ENCODE measurements around the gene INTS3.

INTS3 gene

DNA sequence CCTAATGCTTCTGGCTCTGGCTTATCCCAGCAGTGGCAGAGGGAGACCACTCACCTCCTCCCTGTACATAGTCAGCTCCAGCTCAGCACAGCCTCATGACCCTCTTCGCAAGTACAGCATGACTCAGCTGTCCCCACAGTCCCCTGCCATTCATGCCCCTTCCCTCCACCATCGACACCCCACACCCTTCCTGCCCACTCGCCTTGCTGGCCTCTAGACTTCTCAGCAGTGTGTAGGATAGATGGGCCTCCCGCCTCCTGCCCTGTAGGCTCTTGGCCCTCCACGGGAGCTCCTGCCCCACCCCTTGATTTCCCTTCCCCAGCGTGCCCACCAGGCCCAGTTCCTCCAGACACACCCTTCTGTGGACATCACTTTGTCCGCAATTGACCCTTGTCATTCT is 39.6 kb upstream of the INTS3 start:
- 0 out of 2 replicates have a peak, but pooled peaks cover 3% of the 10 kb centered on the region for H3K36me3 ChIP-seq (ENCODE audit: control insufficient read depth, insufficient read depth, low read length)
- no peaks in the 10 kb centered on the region for H3K4me1 ChIP-seq (ENCODE audit: control insufficient read depth, insufficient read depth, low read length)

GRCh38 chr1:153688736-153689328 is 39.0 kb upstream of the INTS3 start:
- Histone ChIP-seq H3K9me3 (ENCODE audit: control insufficient read depth, insufficient read depth, low read length) (no peaks in the 10 kb centered on the region), H3K4me3 (ENCODE audit: low read depth, low read length) (no peak overlapping the region), H3K9ac (ENCODE audit: low read depth, low read length) (no peak overlapping the region), H3K27me3 (ENCODE audit: control insufficient read depth, insufficient read depth, low read length) (no peaks in the 10 kb centered on the region), H3K36me3 (ENCODE audit: control insufficient read depth, insufficient read depth, low read length) (0 out of 2 replicates have a peak, but pooled peaks cover 3% of the 10 kb centered on the region), H3K27ac (ENCODE audit: low read depth, low read length) (no peak overlapping the region), H3K4me1 (ENCODE audit: control insufficient read depth, insufficient read depth, low read length) (no peaks in the 10 kb centered on the region)

More for the DNA sequence above, 39.6 kb upstream of the INTS3 start:
- Histone ChIP-seq H3K9ac (ENCODE audit: low read depth, low read length) (no peak overlapping the region), H3K27me3 (ENCODE audit: control insufficient read depth, insufficient read depth, low read length) (no peaks in the 10 kb centered on the region), H3K4me3 (ENCODE audit: low read depth, low read length) (no peak overlapping the region), H3K9me3 (ENCODE audit: control insufficient read depth, insufficient read depth, low read length) (no peaks in the 10 kb centered on the region), H3K27ac (ENCODE audit: low read depth, low read length) (no peak overlapping the region)

DNA sequence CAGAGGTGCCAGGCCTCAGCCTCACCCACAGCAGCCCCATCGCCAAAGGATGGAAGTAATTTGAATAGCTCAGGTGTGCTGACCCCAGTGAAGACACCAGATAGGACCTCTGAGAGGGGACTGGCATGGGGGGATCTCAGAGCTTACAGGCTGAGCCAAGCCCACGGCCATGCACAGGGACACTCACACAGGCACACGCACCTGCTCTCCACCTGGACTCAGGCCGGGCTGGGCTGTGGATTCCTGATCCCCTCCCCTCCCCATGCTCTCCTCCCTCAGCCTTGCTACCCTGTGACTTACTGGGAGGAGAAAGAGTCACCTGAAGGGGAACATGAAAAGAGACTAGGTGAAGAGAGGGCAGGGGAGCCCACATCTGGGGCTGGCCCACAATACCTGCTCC is 34.4 kb upstream of the INTS3 start:
- H3K4me3 ChIP-seq (ENCODE audit: low read depth, low read length): no peak overlapping the region
- H3K36me3 ChIP-seq (ENCODE audit: control insufficient read depth, insufficient read depth, low read length): no peaks in the 10 kb centered on the region
- H3K27me3 ChIP-seq (ENCODE audit: control insufficient read depth, insufficient read depth, low read length): no peaks in the 10 kb centered on the region
- H3K4me1 ChIP-seq (ENCODE audit: control insufficient read depth, insufficient read depth, low read length): peaks cover 18% of the 10 kb centered on the region
- H3K9ac ChIP-seq (ENCODE audit: low read depth, low read length): no peak overlapping the region
- no peaks in the 10 kb centered on the region for H3K9me3 ChIP-seq (ENCODE audit: control insufficient read depth, insufficient read depth, low read length)
- H3K27ac ChIP-seq (ENCODE audit: low read depth, low read length): no peak overlapping the region

- H3K27ac ChIP-seq (ENCODE audit: low read depth, low read length): peak overlapping the region; percentile 78
These were observed 31.1 kb upstream of the INTS3 start for GRCh38 chr1:153696741-153697140.

DNA sequence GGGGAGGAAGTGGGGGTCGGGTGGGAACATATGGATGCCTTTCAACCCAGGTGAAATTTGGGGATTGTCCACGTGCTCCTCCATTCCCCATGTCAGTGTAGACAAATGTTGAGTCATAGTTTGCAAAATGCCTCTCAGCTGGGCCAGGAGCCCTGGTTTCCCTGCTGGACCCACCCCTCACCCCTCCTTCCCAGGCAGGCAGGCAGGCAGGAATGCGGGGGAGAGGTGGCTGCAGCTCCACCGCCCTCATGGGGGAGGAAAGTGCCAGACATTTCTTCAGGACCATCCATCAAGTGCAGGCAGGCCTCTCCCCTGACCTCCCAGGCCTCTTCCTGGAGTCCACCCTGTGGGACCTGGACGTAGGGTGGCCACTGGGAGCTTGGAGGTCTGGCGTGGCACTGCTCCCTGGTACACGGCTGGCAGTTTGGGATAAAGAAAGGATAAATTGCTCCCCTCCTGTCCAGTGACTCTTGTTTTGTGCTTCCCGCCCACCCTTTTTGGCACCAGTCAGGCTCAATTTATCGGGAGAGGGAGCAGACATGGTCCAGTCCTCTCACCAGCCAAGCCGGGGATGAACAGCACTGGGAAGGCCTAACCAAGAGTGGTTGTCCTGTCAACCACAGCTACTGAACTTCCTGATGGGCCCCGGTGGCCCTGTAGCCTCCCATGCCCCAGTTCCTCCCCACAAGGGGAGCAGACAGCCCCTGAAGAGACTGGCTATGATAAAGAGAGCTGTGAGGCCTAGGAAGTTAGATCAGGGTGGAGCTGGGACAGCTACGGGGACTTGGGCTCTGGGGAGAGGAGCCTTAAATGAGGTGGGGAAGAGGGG is 30.4 kb upstream of the INTS3 start:
- Histone ChIP-seq H3K9me3 (ENCODE audit: control insufficient read depth, insufficient read depth, low read length) (no peaks in the 10 kb centered on the region), H3K4me1 (ENCODE audit: control insufficient read depth, insufficient read depth, low read length) (peaks cover 24% of the 10 kb centered on the region), H3K9ac (ENCODE audit: low read depth, low read length) (no peak overlapping the region), H3K27ac (ENCODE audit: low read depth, low read length) (peak overlapping the region; percentile 78), H3K4me3 (ENCODE audit: low read depth, low read length) (no peak overlapping the region), H3K36me3 (ENCODE audit: control insufficient read depth, insufficient read depth, low read length) (no peaks in the 10 kb centered on the region), H3K27me3 (ENCODE audit: control insufficient read depth, insufficient read depth, low read length) (no peaks in the 10 kb centered on the region)

More at GRCh38 chr1:153696741-153697140, 31.1 kb upstream of the INTS3 start:
- no peak overlapping the region for H3K4me3 ChIP-seq (ENCODE audit: low read depth, low read length)
- H3K9me3 ChIP-seq (ENCODE audit: control insufficient read depth, insufficient read depth, low read length): no peaks in the 10 kb centered on the region
- H3K9ac ChIP-seq (ENCODE audit: low read depth, low read length): no peak overlapping the region
- peaks cover 24% of the 10 kb centered on the region for H3K4me1 ChIP-seq (ENCODE audit: control insufficient read depth, insufficient read depth, low read length)
- no peaks in the 10 kb centered on the region for H3K27me3 ChIP-seq (ENCODE audit: control insufficient read depth, insufficient read depth, low read length)
- no peaks in the 10 kb centered on the region for H3K36me3 ChIP-seq (ENCODE audit: control insufficient read depth, insufficient read depth, low read length)

GRCh38 chr1:153698020-153698922 is 29.6 kb upstream of the INTS3 start:
- H3K4me1 ChIP-seq (ENCODE audit: control insufficient read depth, insufficient read depth, low read length): peaks cover 24% of the 10 kb centered on the region
- H3K4me3 ChIP-seq (ENCODE audit: low read depth, low read length): peak overlapping the region; percentile 22; the same call in 1 of the 2 replicates
- H3K27ac ChIP-seq (ENCODE audit: low read depth, low read length): peak overlapping the region; percentile 78
- H3K36me3 ChIP-seq (ENCODE audit: control insufficient read depth, insufficient read depth, low read length): no peaks in the 10 kb centered on the region
- H3K9ac ChIP-seq (ENCODE audit: low read depth, low read length): no peak overlapping the region
- H3K27me3 ChIP-seq (ENCODE audit: control insufficient read depth, insufficient read depth, low read length): no peaks in the 10 kb centered on the region
- no peaks in the 10 kb centered on the region for H3K9me3 ChIP-seq (ENCODE audit: control insufficient read depth, insufficient read depth, low read length)

GRCh38 chr1:153698923-153699714 is 28.7 kb upstream of the INTS3 start:
- no peaks in the 10 kb centered on the region for H3K9me3 ChIP-seq (ENCODE audit: control insufficient read depth, insufficient read depth, low read length)
- H3K4me3 ChIP-seq (ENCODE audit: low read depth, low read length): no peak overlapping the region
- peaks cover 24% of the 10 kb centered on the region for H3K4me1 ChIP-seq (ENCODE audit: control insufficient read depth, insufficient read depth, low read length)
- H3K27ac ChIP-seq (ENCODE audit: low read depth, low read length): no peak overlapping the region
- no peaks in the 10 kb centered on the region for H3K27me3 ChIP-seq (ENCODE audit: control insufficient read depth, insufficient read depth, low read length)
- no peaks in the 10 kb centered on the region for H3K36me3 ChIP-seq (ENCODE audit: control insufficient read depth, insufficient read depth, low read length)
- H3K9ac ChIP-seq (ENCODE audit: low read depth, low read length): no peak overlapping the region

DNA sequence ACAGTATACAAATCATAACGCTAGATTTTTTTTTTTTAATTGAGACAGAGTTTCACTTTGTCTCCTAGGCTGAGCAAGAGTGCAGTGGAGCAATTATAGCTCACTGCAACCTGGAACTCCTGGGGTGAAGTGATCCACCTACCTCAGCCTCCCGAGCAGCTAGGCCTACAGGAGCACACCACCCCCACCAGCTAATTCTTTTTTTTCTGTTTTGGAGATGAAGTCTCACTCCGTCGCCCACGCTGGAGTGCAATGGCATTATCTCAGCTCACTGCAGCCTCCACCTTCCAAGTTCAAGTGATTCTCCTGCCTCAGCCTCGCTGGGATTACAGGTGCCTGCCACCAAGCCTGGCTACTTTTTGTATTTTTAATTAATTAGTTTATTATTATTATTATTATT is 28.1 kb upstream of the INTS3 start:
- Histone ChIP-seq H3K4me3 (ENCODE audit: low read depth, low read length) (no peak overlapping the region), H3K27ac (ENCODE audit: low read depth, low read length) (no peak overlapping the region), H3K9me3 (ENCODE audit: control insufficient read depth, insufficient read depth, low read length) (no peaks in the 10 kb centered on the region), H3K36me3 (ENCODE audit: control insufficient read depth, insufficient read depth, low read length) (no peaks in the 10 kb centered on the region), H3K9ac (ENCODE audit: low read depth, low read length) (no peak overlapping the region), H3K4me1 (ENCODE audit: control insufficient read depth, insufficient read depth, low read length) (peaks cover 24% of the 10 kb centered on the region), H3K27me3 (ENCODE audit: control insufficient read depth, insufficient read depth, low read length) (no peaks in the 10 kb centered on the region)

GRCh38 chr1:153705484-153705883 is 22.4 kb upstream of the INTS3 start:
- Histone ChIP-seq H3K27me3 (ENCODE audit: control insufficient read depth, insufficient read depth, low read length) (no peaks in the 10 kb centered on the region), H3K4me1 (ENCODE audit: control insufficient read depth, insufficient read depth, low read length) (no peaks in the 10 kb centered on the region), H3K36me3 (ENCODE audit: control insufficient read depth, insufficient read depth, low read length) (no peaks in the 10 kb centered on the region), H3K9me3 (ENCODE audit: control insufficient read depth, insufficient read depth, low read length) (no peaks in the 10 kb centered on the region), H3K27ac (ENCODE audit: low read depth, low read length) (no peak overlapping the region), H3K9ac (ENCODE audit: low read depth, low read length) (no peak overlapping the region), H3K4me3 (ENCODE audit: low read depth, low read length) (no peak overlapping the region)

- no peaks in the 10 kb centered on the region for H3K27me3 ChIP-seq (ENCODE audit: control insufficient read depth, insufficient read depth, low read length)
- H3K27ac ChIP-seq (ENCODE audit: low read depth, low read length): no peak overlapping the region
- no peaks in the 10 kb centered on the region for H3K36me3 ChIP-seq (ENCODE audit: control insufficient read depth, insufficient read depth, low read length)
- H3K4me3 ChIP-seq (ENCODE audit: low read depth, low read length): no peak overlapping the region
- H3K4me1 ChIP-seq (ENCODE audit: control insufficient read depth, insufficient read depth, low read length): no peaks in the 10 kb centered on the region
- no peak overlapping the region for H3K9ac ChIP-seq (ENCODE audit: low read depth, low read length)
- H3K9me3 ChIP-seq (ENCODE audit: control insufficient read depth, insufficient read depth, low read length): no peaks in the 10 kb centered on the region
These were observed 16.8 kb upstream of the INTS3 start for GRCh38 chr1:153711026-153711425.
